Right cardiac atrium (tissue), 5 donors: ENCODE results near the gene DUSP6. TPM values are rescaled to one million over a fixed set of nuclear protein-coding genes. Genes with fewer than 3 reads are reported as not detected.

Source experiments
- ATAC-seq, 2 donors: fragments of 200-7000 bp; cut with Tn5 transposase; one replicate each; pipeline versions ENCODE4 v1.8.0 to v1.9.1; 2020; ENCODE audit warnings: moderate library complexity in 2 of 2, mild to moderate bottlenecking in 1 of 2
- DNase-seq, 3 donors: peaks; one replicate each; pipeline ENCODE4 v3.0.0-alpha.2; 2020
- H3K27ac ChIP-seq: one replicate; pipeline ENCODE4 v1.5.1; 2013; ENCODE audit warnings: mild to moderate bottlenecking, low read length, control low read depth, moderate library complexity
- H3K27me3 ChIP-seq: one replicate; pipeline ENCODE4 v1.6.1; 2013; ENCODE audit not compliant: control insufficient read depth, insufficient read depth
- H3K4me1 ChIP-seq: one replicate; pipeline ENCODE4 v1.6.1; 2013; ENCODE audit warnings: low read length; ENCODE audit not compliant: control insufficient read depth, insufficient read depth
- H3K4me3 ChIP-seq: one replicate; pipeline ENCODE4 v1.5.1; 2013; ENCODE audit warnings: low read length, control low read depth
- H3K9me3 ChIP-seq: one replicate; pipeline ENCODE4 v1.6.1; 2013; ENCODE audit warnings: low read length; ENCODE audit not compliant: control insufficient read depth
- WGBS: extraction: QIAGEN DNeasy Blood & Tissue Kit; methylation state at CpG from one replicate; pipeline ENCODE4 v1.1.7; 2013; 5-methylcytosine and 5-hydroxymethylcytosine counted together
- intact Hi-C, 4 donors: fragments of 100-400 bp; cut with DNase I; formaldehyde crosslinking; loops; one replicate each; pipeline versions ENCODE4 v1.11.0 to v1.14.0; 2022 to 2023
- polyA plus RNA-seq: library from polyadenylated mRNA; stranded (reverse); fragments of 200-250 nt; gene quantifications from one replicate; pipeline ENCODE4 v1.2.3, GENCODE V29; 2013
- total RNA-seq, 4 donors: library from RNA; stranded (reverse); fragmentation: NEBNext Ultra II Directional; extraction: Animal tissue kit (Norgen Biotek cat#: 25700); gene quantifications; one replicate each; pipeline ENCODE4 v1.2.1, GENCODE V29; 2021
- donor health status: healthy with polysubstance abuse.
- donor health status: DM: no; HTN: yes; CAD: no.
- donor health status: DM: no; HTN: no; CAD: no.
- donor health status: DM: no; HTN: yes; CAD: no; lungs with severe emphysema.
- donor health status: DM: yes; HTN: yes; CAD: no.

DUSP6 gene
- total and polyA plus RNA-seq, 5 donors: 18.5 to 27.8 (median 23.5) TPM

- Histone ChIP-seq H3K4me1 (no peaks in the 10 kb centered on the region), H3K9me3 (no peaks in the 10 kb centered on the region), H3K27me3 (no peaks in the 10 kb centered on the region), H3K27ac (peak overlapping the region; percentile 80), H3K4me3 (peak overlapping the region; percentile 60)
- intact Hi-C loops: loop anchor here in 3 of 4 donors (2.0 to 10.0 kb wide), 6 partner anchors 101 to 299 kb away; partner anchors contain the start of genes GALNT4 (in 1 of the 3) and POC1B (in 1 of the 3)
- DNase-seq (peak; percentile 42 to 81 (median 80)), ATAC-seq (peak; percentile 1 to 4)
- WGBS: under 1% methylated on average over 87 of the region's 87 CpGs
These were observed 636 bp downstream of the DUSP6 start for GRCh38 chr12:89351489-89352241.

GRCh38 chr12:89350630-89351488 lies 1.4 kb downstream of the DUSP6 start:
- H3K27me3 ChIP-seq: no peaks in the 10 kb centered on the region
- no peak for ATAC-seq
- H3K4me3 ChIP-seq: peak overlapping the region; percentile 60
- H3K4me1 ChIP-seq: no peaks in the 10 kb centered on the region
- intact Hi-C loops: loop anchor here in 2 of 4 donors (5.0 to 10.0 kb wide), 5 partner anchors 101 to 299 kb away; partner anchors contain the start of genes GALNT4 (in 1 of the 2) and POC1B (in 1 of the 2)
- no peaks in the 10 kb centered on the region for H3K9me3 ChIP-seq
- 5% methylated on average over 51 of the region's 51 CpGs for WGBS
- peak overlapping the region; percentile 80 for H3K27ac ChIP-seq
- peak; percentile 32 to 69 (median 62) for DNase-seq

- Histone ChIP-seq H3K9me3 (no peaks in the 10 kb centered on the region), H3K27me3 (no peaks in the 10 kb centered on the region), H3K27ac (peak overlapping the region; percentile 80), H3K4me3 (peak overlapping the region; percentile 60), H3K4me1 (no peaks in the 10 kb centered on the region)
- WGBS: 29% methylated on average over 7 of the region's 7 CpGs
- intact Hi-C loops: loop anchor here in 2 of 4 donors (5.0 to 10.0 kb wide), 5 partner anchors 102 to 298 kb away; partner anchors contain the start of genes GALNT4 (in 1 of the 2) and POC1B (in 1 of the 2)
- no peak for ATAC-seq
- no peak for DNase-seq
These were observed 2.1 kb downstream of the DUSP6 start for GRCh38 chr12:89350260-89350629.

GRCh38 chr12:89349814-89350213 lies 2.5 kb downstream of the DUSP6 start:
- peak in 2 of 3 donors; percentile 34 to 61 for DNase-seq
- H3K4me1 ChIP-seq: peaks cover 2% of the 10 kb centered on the region
- 28% methylated on average over 6 of the region's 6 CpGs for WGBS
- intact Hi-C loops: loop anchor here (5.0 to 10.0 kb wide), 7 partner anchors 102 to 298 kb away; partner anchors contain the start of genes GALNT4 (in 1 of the 4) and POC1B (in 1 of the 4)
- H3K27me3 ChIP-seq: no peaks in the 10 kb centered on the region
- H3K9me3 ChIP-seq: no peaks in the 10 kb centered on the region
- peak overlapping the region; percentile 31 for H3K27ac ChIP-seq
- H3K4me3 ChIP-seq: peak overlapping the region; percentile 60
- no peak for ATAC-seq

- no peak for ATAC-seq
- peaks cover 3% of the 10 kb centered on the region for H3K4me1 ChIP-seq
- peak overlapping the region; percentile 62 for H3K27ac ChIP-seq
- intact Hi-C loops: loop anchor here in 3 of 4 donors (5.0 to 10.0 kb wide), 4 partner anchors 114 to 297 kb away; no protein-coding TSS in a partner anchor
- WGBS: 39% methylated on average over 10 of the region's 10 CpGs
- peak in 1 of 3 donors; percentile 38 for DNase-seq
- no peaks in the 10 kb centered on the region for H3K9me3 ChIP-seq
- H3K4me3 ChIP-seq: peak overlapping the region; percentile 60
- no peaks in the 10 kb centered on the region for H3K27me3 ChIP-seq
These were observed 3.2 kb downstream of the DUSP6 start for GRCh38 chr12:89348894-89349699.

GRCh38 chr12:89347325-89347829 lies 4.9 kb downstream of the DUSP6 start:
- 64% methylated on average over 3 of the region's 3 CpGs for WGBS
- DNase-seq (no peak), ATAC-seq (no peak)
- intact Hi-C loops: loop anchor here in 3 of 4 donors (5.0 to 10.0 kb wide), 4 partner anchors 113 to 295 kb away; no protein-coding TSS in a partner anchor
- H3K4me1 ChIP-seq: peaks cover 3% of the 10 kb centered on the region
- no peaks in the 10 kb centered on the region for H3K9me3 ChIP-seq
- H3K4me3 ChIP-seq: peak overlapping the region; percentile 60
- H3K27me3 ChIP-seq: no peaks in the 10 kb centered on the region
- peak overlapping the region; percentile 33 for H3K27ac ChIP-seq

GRCh38 chr12:89346741-89347324 lies 5.5 kb downstream of the DUSP6 start:
- Histone ChIP-seq H3K9me3 (no peaks in the 10 kb centered on the region), H3K4me3 (peak overlapping the region; percentile 60), H3K4me1 (peaks cover 3% of the 10 kb centered on the region), H3K27me3 (no peaks in the 10 kb centered on the region), H3K27ac (peak overlapping the region; percentile 56)
- intact Hi-C loops: loop anchor here in 3 of 4 donors (5.0 to 10.0 kb wide), 4 partner anchors 112 to 295 kb away; no protein-coding TSS in a partner anchor
- 31% methylated on average over 8 of the region's 8 CpGs for WGBS
- DNase-seq (peak in 1 of 3 donors; percentile 52), ATAC-seq (peak; percentile 35 to 58)

GRCh38 chr12:89345830-89346740 lies 6.2 kb downstream of the DUSP6 start:
- ATAC-seq: peak; percentile 59 to 66
- peaks cover 3% of the 10 kb centered on the region for H3K4me1 ChIP-seq
- WGBS: 46% methylated on average over 10 of the region's 10 CpGs
- DNase-seq: peak; percentile 40 to 73 (median 68)
- no peak overlapping the region for H3K4me3 ChIP-seq
- peak overlapping the region; percentile 56 for H3K27ac ChIP-seq
- intact Hi-C loops: loop anchor here in 3 of 4 donors (5.0 to 10.0 kb wide), 4 partner anchors 111 to 294 kb away; no protein-coding TSS in a partner anchor
- H3K27me3 ChIP-seq: no peaks in the 10 kb centered on the region
- no peaks in the 10 kb centered on the region for H3K9me3 ChIP-seq

GRCh38 chr12:89345376-89345775 lies 6.9 kb downstream of the DUSP6 start:
- Histone ChIP-seq H3K27me3 (no peaks in the 10 kb centered on the region), H3K4me3 (no peak overlapping the region), H3K4me1 (peaks cover 3% of the 10 kb centered on the region), H3K9me3 (no peaks in the 10 kb centered on the region), H3K27ac (peak overlapping the region; percentile 50)
- 81% methylated on average over 3 of the region's 3 CpGs for whole genome bisulfite sequencing
- no peak for DNase-seq
- intact Hi-C loops: loop anchor here in 3 of 4 donors (5.0 to 10.0 kb wide), 4 partner anchors 111 to 293 kb away; no protein-coding TSS in a partner anchor
- ATAC-seq: no peak
